Panc1 (cell line): ENCODE results near the gene MLLT3.

Source experiments
- CTCF ChIP-seq: fragments of 450-650 bp; IDR thresholded peaks from 2 replicates; pipeline ENCODE4 v1.5.1; 2017; ENCODE audit warnings: mild to moderate bottlenecking
- REST ChIP-seq, 2 experiments: IDR thresholded peaks; 2 replicates each; pipeline ENCODE4 v1.6.1; 2011 to 2012; ENCODE audit warnings: low read depth in 2 of 2, control low read depth in 1 of 2, low read length in 1 of 2, mild to moderate bottlenecking in 1 of 2, moderate library complexity in 1 of 2; ENCODE audit not compliant: insufficient read depth in 1 of 2
- SIN3A ChIP-seq: IDR thresholded peaks from 2 replicates; pipeline ENCODE4 v1.6.1; 2012; ENCODE audit warnings: low read depth, mild to moderate bottlenecking, low read length, moderate library complexity, borderline replicate concordance; ENCODE audit not compliant: insufficient read depth
- TCF7L2 ChIP-seq: IDR thresholded peaks from 2 replicates; pipeline ENCODE4 v1.6.1; 2011; ENCODE audit warnings: mild to moderate bottlenecking, low read depth, low read length, inconsistent platforms

- TF ChIP-seq SIN3A = no peak
- TF ChIP-seq CTCF = no peak
- no peak for TF ChIP-seq REST (IDR thresholded peaks at IDR 0.05; ENCODE audit: insufficient read depth in 1 of 2, low read depth in 2 of 2, low read length in 1 of 2)
- no peak for TF ChIP-seq TCF7L2
Measured at GRCh38 chr9:20312732-20313131, 309.6 kb downstream of the MLLT3 start.
